GM23248 (cell line): ENCODE results near the gene FOXI3.

ENCODE experiments used
- EZH2 ChIP-seq: fragments of 200-600 bp; sonication (generic); IDR thresholded peaks from 2 replicates; pipeline ENCODE4 v1.6.1; 2018; ENCODE audit warnings: antibody characterized with exemption, mild to moderate bottlenecking; ENCODE audit not compliant: insufficient read depth, poor library complexity, severe bottlenecking
- EZH2phosphoT487 ChIP-seq: fragments of 200-600 bp; sonication (generic); IDR thresholded peaks from 2 replicates; pipeline ENCODE4 v1.6.1; 2018; ENCODE audit warnings: antibody characterized with exemption, moderate library complexity, mild to moderate bottlenecking, low read depth; ENCODE audit not compliant: insufficient read depth

DNA sequence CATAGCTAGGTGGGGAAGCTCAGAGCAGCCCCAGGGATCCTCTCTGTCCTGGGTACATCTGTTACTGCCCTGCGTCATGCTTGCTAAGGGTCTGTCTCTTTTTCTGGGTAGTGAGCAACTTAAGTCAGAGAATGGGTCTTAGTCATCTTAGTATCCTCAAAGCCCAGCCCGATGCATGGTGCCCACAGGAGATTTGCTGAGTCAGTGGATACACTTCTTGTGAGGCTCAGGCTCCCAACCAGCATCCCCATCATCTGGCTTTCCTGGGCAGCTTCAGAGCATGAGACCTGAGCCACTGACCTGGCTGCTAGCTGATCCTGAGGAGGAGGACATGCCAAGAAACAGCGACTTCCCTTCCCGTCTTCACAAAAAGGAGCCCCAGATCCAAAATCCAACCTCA is 10.0 kb downstream of the FOXI3 start:
- TF ChIP-seq EZH2: no peak
- no peak for TF ChIP-seq EZH2phosphoT487
